Ascending aorta (tissue), 2 donors: Measurements from ENCODE around the gene FAM170B. TPM values are rescaled to one million over a fixed set of nuclear protein-coding genes. Genes with fewer than 3 reads are reported as not detected.
A peak's percentile ranks its signal among the peaks of the same experiment; 100 is the strongest.

ENCODE experiments used
- DNase-seq, 2 donors: peaks; one replicate each; pipeline ENCODE4 v3.0.0-alpha.2; 2019; ENCODE audit warnings: low spot score in 2 of 2
- H3K27ac ChIP-seq, 2 donors: fragments of 200-600 bp; sonication (generic); one replicate each; pipeline ENCODE4 v1.5.1; 2016 to 2017; ENCODE audit warnings: mild to moderate bottlenecking in 1 of 2
- H3K27me3 ChIP-seq: fragments of 200-600 bp; sonication (generic); one replicate; pipeline ENCODE4 v1.5.1; 2017
- H3K36me3 ChIP-seq, 2 donors: fragments of 200-600 bp; sonication (generic); one replicate each; pipeline ENCODE4 v1.5.1; 2016
- H3K4me1 ChIP-seq, 2 donors: fragments of 200-600 bp; sonication (generic); one replicate each; pipeline ENCODE4 v1.5.1; 2016 to 2017; ENCODE audit warnings: mild to moderate bottlenecking in 1 of 2
- H3K4me3 ChIP-seq, 2 donors: fragments of 200-600 bp; sonication (generic); one replicate each; pipeline ENCODE4 v1.5.1; 2016 to 2017; ENCODE audit warnings: mild to moderate bottlenecking in 1 of 2
- H3K9me3 ChIP-seq, 2 donors: fragments of 200-600 bp; sonication (generic); one replicate each; pipeline ENCODE4 v1.5.1; 2016
- CTCF ChIP-seq, 3 experiments: fragments of 200-600 bp in 2 of 3; fragments of 450-650 bp in 1 of 3; sonication (generic) in 2 of 3; IDR thresholded peaks; one replicate each; pipeline ENCODE4 v1.5.1; 2016 to 2019; ENCODE audit warnings: antibody characterized with exemption in 3 of 3, mild to moderate bottlenecking in 1 of 3, moderate library complexity in 1 of 3
- intact Hi-C: fragments of 100-400 bp; cut with DNase I; formaldehyde crosslinking; loops from one replicate; pipeline ENCODE4 v1.15.1; 2023
- total RNA-seq: library from RNA; depleted of rRNA; stranded (reverse); fragments of >200 nt; gene quantifications from one replicate; pipeline ENCODE4 v1.1.0, GENCODE V29; 2016

FAM170B gene
- total RNA-seq, 1 donor from 2014 or later = not detected

GRCh38 chr10:49106451-49106850 lies 27.4 kb downstream of the FAM170B start:
- no peak overlapping the region for H3K4me3 ChIP-seq
- TF ChIP-seq CTCF (IDR thresholded peaks at IDR 0.05) = no peak
- H3K9me3 ChIP-seq = no peaks in the 10 kb centered on the region
- no peaks in the 10 kb centered on the region for H3K27me3 ChIP-seq
- no peaks in the 10 kb centered on the region for H3K36me3 ChIP-seq
- peak in 1 of 2 donors; percentile 84 for DNase-seq
- intact Hi-C loops = no loop called here
- H3K4me1 ChIP-seq = peaks cover 33 to 70% of the 10 kb centered on the region in 2 donors
- H3K27ac ChIP-seq = peak overlapping the region; percentile 73 to 81

GRCh38 chr10:49105076-49105475 lies 28.7 kb downstream of the FAM170B start:
- DNase-seq = no peak
- no peaks in the 10 kb centered on the region for H3K9me3 ChIP-seq
- H3K4me3 ChIP-seq = no peak overlapping the region
- TF ChIP-seq CTCF (IDR thresholded peaks at IDR 0.05) = no peak
- no peaks in the 10 kb centered on the region for H3K27me3 ChIP-seq
- peak overlapping the region; percentile 78 to 81 for H3K27ac ChIP-seq
- intact Hi-C loops = loop anchor here (2.0 kb wide), 1 partner anchor 24 kb away; no protein-coding TSS in a partner anchor
- peaks cover 21 to 57% of the 10 kb centered on the region in 2 donors for H3K4me1 ChIP-seq
- no peaks in the 10 kb centered on the region for H3K36me3 ChIP-seq

- H3K4me3 ChIP-seq = peak overlapping the region in 1 of 2 donors; percentile 0
Measured at GRCh38 chr10:49104323-49104722, 29.5 kb downstream of the FAM170B start.

GRCh38 chr10:49103761-49104160 lies 30.1 kb downstream of the FAM170B start:
- Histone ChIP-seq H3K9me3 (no peaks in the 10 kb centered on the region), H3K27ac (peak overlapping the region; percentile 78 to 81), H3K4me1 (peaks cover 18 to 50% of the 10 kb centered on the region in 2 donors), H3K36me3 (no peaks in the 10 kb centered on the region), H3K27me3 (no peaks in the 10 kb centered on the region), H3K4me3 (no peak overlapping the region)
- no peak for TF ChIP-seq CTCF (IDR thresholded peaks at IDR 0.05)
- no peak for DNase-seq
- intact Hi-C loops = loop anchor here (2.0 kb wide), 1 partner anchor 23 kb away; no protein-coding TSS in a partner anchor

More at GRCh38 chr10:49104323-49104722, 29.5 kb downstream of the FAM170B start:
- Histone ChIP-seq H3K27me3 (no peaks in the 10 kb centered on the region), H3K27ac (peak overlapping the region; percentile 78 to 81), H3K9me3 (no peaks in the 10 kb centered on the region), H3K36me3 (no peaks in the 10 kb centered on the region), H3K4me1 (peaks cover 18 to 55% of the 10 kb centered on the region in 2 donors)
- intact Hi-C loops = loop anchor here (2.0 kb wide), 1 partner anchor 24 kb away; no protein-coding TSS in a partner anchor
- DNase-seq = no peak
- TF ChIP-seq CTCF (IDR thresholded peaks at IDR 0.05) = peak in 1 of 3 experiments; percentile 20

GRCh38 chr10:49099046-49099445 lies 34.8 kb downstream of the FAM170B start:
- no peak for TF ChIP-seq CTCF (IDR thresholded peaks at IDR 0.05)
- no peaks in the 10 kb centered on the region for H3K36me3 ChIP-seq
- no peak for DNase-seq
- no peaks in the 10 kb centered on the region for H3K27me3 ChIP-seq
- peak overlapping the region in 1 of 2 donors; percentile 78 for H3K27ac ChIP-seq
- no peak overlapping the region for H3K4me3 ChIP-seq
- no peaks in the 10 kb centered on the region for H3K9me3 ChIP-seq
- intact Hi-C loops = no loop called here
- H3K4me1 ChIP-seq = peaks cover 5 to 34% of the 10 kb centered on the region in 2 donors
